Lower leg skin (tissue), 4 donors: ENCODE data around the gene TOP3B. TPM values are rescaled to one million over a fixed set of nuclear protein-coding genes. Genes with fewer than 3 reads are reported as not detected.

Experiments used
- DNase-seq, 2 donors: peaks; one replicate each; pipeline ENCODE4 v3.0.0-alpha.2; 2019; ENCODE audit warnings: low spot score in 2 of 2
- H3K4me3 ChIP-seq: fragments of 200-600 bp; sonication (generic); 2 replicates; pipeline ENCODE4 v1.5.1; 2017; ENCODE audit warnings: mild to moderate bottlenecking, low read depth; ENCODE audit not compliant: poor library complexity, severe bottlenecking
- CTCF ChIP-seq, 3 donors: fragments of 450-650 bp; IDR thresholded peaks; one replicate each; pipeline ENCODE4 v1.5.1; 2016; ENCODE audit warnings: antibody characterized with exemption in 3 of 3, mild to moderate bottlenecking in 3 of 3, moderate library complexity in 2 of 3
- POLR2A ChIP-seq, 2 donors: fragments of 450-650 bp; IDR thresholded peaks; one replicate each; pipeline ENCODE4 v1.6.1; 2016 to 2017; ENCODE audit warnings: antibody characterized with exemption in 2 of 2, mild to moderate bottlenecking in 1 of 2, moderate library complexity in 1 of 2
- WGBS, 2 donors: methylation state at CpG; one replicate each; pipeline ENCODE4 v1.1.5; 2018; 5-methylcytosine and 5-hydroxymethylcytosine counted together
- intact Hi-C: fragments of 100-400 bp; cut with DNase I; formaldehyde crosslinking; loops from one replicate; pipeline ENCODE4 v1.15.0; 2023; ENCODE audit warnings: low total_unique reads
- total RNA-seq, 4 donors: library from RNA; depleted of rRNA; stranded (reverse); fragments of >200 nt; gene quantifications; one replicate each; pipeline ENCODE4 v1.1.0, GENCODE V29; 2016

Gene TOP3B
- total RNA-seq, result 10 to 100 TPM; 23.6 to 53.6 (median 29.7) TPM

- peak; percentile 75 to 97 for DNase-seq
- intact Hi-C loops, result no loop called here
- TF ChIP-seq POLR2A (IDR thresholded peaks at IDR 0.05), result no peak
- TF ChIP-seq CTCF (IDR thresholded peaks at IDR 0.05), result no peak
- peak within 1 kb of the TSS; percentile 100 for H3K4me3 ChIP-seq
- WGBS, 2 donors, result 0% methylated on average over 31 to 49 of the region's 54 CpGs
Measured at GRCh38 chr22:21982338-21982965, at the start of gene TOP3B. Gene TOP3B (minus strand): TSS chr22:21982787. CDS start chr22:21975709, 7,078 bp downstream.

- no peak for DNase-seq
- WGBS, 2 donors, result 82 to 85% methylated on average over 9 of the region's 9 CpGs
- intact Hi-C loops, result no loop called here
- H3K4me3 ChIP-seq, result no peak overlapping the region
- TF ChIP-seq CTCF (IDR thresholded peaks at IDR 0.05), result no peak
- no peak for TF ChIP-seq POLR2A (IDR thresholded peaks at IDR 0.05)
Measured at GRCh38 chr22:22031183-22031945, 48.8 kb upstream of the TOP3B start.

- no peak overlapping the region for H3K4me3 ChIP-seq
- 71 to 77% methylated on average over 7 of the region's 7 CpGs for WGBS, 2 donors
- TF ChIP-seq POLR2A (IDR thresholded peaks at IDR 0.05) (no peak), CTCF (IDR thresholded peaks at IDR 0.05) (no peak)
- intact Hi-C loops, result no loop called here
- DNase-seq, result no peak
Measured at GRCh38 chr22:22030493-22031182, 48.1 kb upstream of the TOP3B start.

GRCh38 chr22:22027955-22028354, 45.4 kb upstream of the TOP3B start:
- intact Hi-C loops, result no loop called here
- 93 to 95% methylated on average over 3 of the region's 3 CpGs for WGBS, 2 donors
- no peak for TF ChIP-seq POLR2A (IDR thresholded peaks at IDR 0.05)
- TF ChIP-seq CTCF (IDR thresholded peaks at IDR 0.05), result no peak
- H3K4me3 ChIP-seq, result no peak overlapping the region
- no peak for DNase-seq

GRCh38 chr22:22026157-22026831, 43.7 kb upstream of the TOP3B start:
- intact Hi-C loops, result no loop called here
- H3K4me3 ChIP-seq, result no peak overlapping the region
- TF ChIP-seq POLR2A (IDR thresholded peaks at IDR 0.05), result no peak
- TF ChIP-seq CTCF (IDR thresholded peaks at IDR 0.05), result no peak
- no peak for DNase-seq
- WGBS, 2 donors, result 77 to 80% methylated on average over 13 of the region's 13 CpGs
